HG03135 (cell line): ENCODE data around the gene TTC38.
A peak's percentile ranks its signal among the peaks of the same experiment; 100 is the strongest.
"Not testable (repeated sequence)": the region's sequence is repeated elsewhere in the genome, so short reads cannot be mapped to it uniquely, and the experiment has no call there.

Source experiments
- ATAC-seq: cut with Tn5 transposase; IDR thresholded peaks from one replicate; pipeline ENCODE4 v1.9.1; 2021; ENCODE audit warnings: mild to moderate bottlenecking, moderate library complexity; ENCODE audit not compliant: unreplicated experiment

The TTC38 gene

GRCh38 chr22:46245511-46245910, 22.3 kb upstream of the TTC38 start:
- ATAC-seq = no peak

- no peak for ATAC-seq
These were observed 21.6 kb upstream of the TTC38 start for GRCh38 chr22:46246178-46246577.

- ATAC-seq = no peak
These were observed 20.3 kb upstream of the TTC38 start for GRCh38 chr22:46247443-46247975.

GRCh38 chr22:46250035-46250782, 17.6 kb upstream of the TTC38 start, which contains the start of gene CDPF1:
Gene CDPF1, minus strand, starts transcription at chr22:46250293. Its CDS starts 2,009 bp downstream, at chr22:46248284.
- ATAC-seq = peak; percentile 82

- ATAC-seq = no peak
These were observed 17.1 kb upstream of the TTC38 start for GRCh38 chr22:46250783-46251125.

- no peak for ATAC-seq
These were observed 16.5 kb upstream of the TTC38 start for GRCh38 chr22:46251266-46251665.

GRCh38 chr22:46251816-46252380, 15.9 kb upstream of the TTC38 start:
- ATAC-seq = no peak

- ATAC-seq = no peak
These were observed 11.3 kb upstream of the TTC38 start for GRCh38 chr22:46256358-46256958.

- ATAC-seq = no peak
These were observed 8.4 kb upstream of the TTC38 start for GRCh38 chr22:46259374-46259773.

- ATAC-seq = no peak
These were observed 7.8 kb upstream of the TTC38 start for GRCh38 chr22:46260038-46260437.

- no peak for ATAC-seq
These were observed 5.2 kb upstream of the TTC38 start for GRCh38 chr22:46262449-46263215.

GRCh38 chr22:46263216-46263590, 4.6 kb upstream of the TTC38 start, which contains the start of gene PKDREJ:
Gene PKDREJ, minus strand, starts transcription at chr22:46263343. Its CDS starts 21 bp downstream, at chr22:46263322.
- no peak for ATAC-seq

- not testable (repeated sequence) for ATAC-seq
These were observed 3.3 kb upstream of the TTC38 start for GRCh38 chr22:46264520-46264919.

- ATAC-seq = not testable (repeated sequence)
These were observed 2.2 kb upstream of the TTC38 start for GRCh38 chr22:46265627-46266026.

GRCh38 chr22:46269564-46269963, 1.8 kb downstream of the TTC38 start:
- ATAC-seq = no peak

- no peak for ATAC-seq
These were observed 4.4 kb downstream of the TTC38 start for GRCh38 chr22:46272196-46272595.

GRCh38 chr22:46272762-46273431, 5.1 kb downstream of the TTC38 start:
- ATAC-seq = no peak

- ATAC-seq = no peak
These were observed 5.8 kb downstream of the TTC38 start for GRCh38 chr22:46273432-46274148.

- no peak for ATAC-seq
These were observed 6.6 kb downstream of the TTC38 start for GRCh38 chr22:46274381-46274780.
